ENCODE results near the gene ZFHX2. TPM values are rescaled to one million over a fixed set of nuclear protein-coding genes. Genes with fewer than 3 reads are reported as not detected.

ZFHX2 gene
- total and polyA plus RNA-seq, 2 of the 13 experiments (the other 11 are each of a cell fraction or from before 2014, with no cell fraction given): 0.17 to 0.44 TPM

- TF ChIP-seq TBX3 (IDR thresholded peaks at IDR 0.05; ENCODE audit: borderline replicate concordance) (peak; percentile 56; the same call in 1 of the 2 replicates), FIP1L1 (IDR thresholded peaks at IDR 0.05; ENCODE audit: borderline replicate concordance, insufficient read depth, low read depth, low read length) (peak; percentile 99), CEBPG (CRISPR knock-in tag; IDR thresholded peaks at IDR 0.05) (peak; percentile 63), HOXD1 (CRISPR knock-in tag; IDR thresholded peaks at IDR 0.05) (peak; percentile 85; the same call in 1 of the 2 replicates), ZNF180 (CRISPR knock-in tag; IDR thresholded peaks at IDR 0.05; ENCODE audit: borderline replicate concordance, low read depth) (peak; percentile 97), ZNF558 (CRISPR knock-in tag; IDR thresholded peaks at IDR 0.05; ENCODE audit: borderline replicate concordance) (peak; percentile 100), KAT8 (CRISPR knock-in tag; IDR thresholded peaks at IDR 0.05) (peak; percentile 99), ARID3A (IDR thresholded peaks at IDR 0.05; ENCODE audit: low read depth, low read length) (no peak; the same call in 1 of the 2 replicates), PITX1 (CRISPR knock-in tag; IDR thresholded peaks at IDR 0.05) (peak; percentile 96), GATAD2A (CRISPR knock-in tag; IDR thresholded peaks at IDR 0.05) (peak; percentile 94), ZNF563 (CRISPR knock-in tag; IDR thresholded peaks at IDR 0.05) (peak; percentile 98), TP53 (CRISPR knock-in tag; conservative IDR thresholded peaks at IDR 0.05) (peak; percentile 93), ZEB1 (IDR thresholded peaks at IDR 0.05; ENCODE audit: insufficient replicate concordance, low read depth) (no peak), ZNF572 (CRISPR knock-in tag; IDR thresholded peaks at IDR 0.05) (peak; percentile 99), ZNF749 (CRISPR knock-in tag; IDR thresholded peaks at IDR 0.05; ENCODE audit: borderline replicate concordance) (peak; percentile 91; the same call in 1 of the 2 replicates), ZNF251 (CRISPR knock-in tag; IDR thresholded peaks at IDR 0.05) (peak; percentile 87; the same call in 1 of the 2 replicates), MEIS1 (CRISPR knock-in tag; IDR thresholded peaks at IDR 0.05; ENCODE audit: borderline replicate concordance) (peak; percentile 99), ETV5 (CRISPR knock-in tag; IDR thresholded peaks at IDR 0.05; ENCODE audit: borderline replicate concordance) (peak; percentile 95), ZNF670 (CRISPR knock-in tag; IDR thresholded peaks at IDR 0.05; ENCODE audit: borderline replicate concordance) (peak; percentile 100), HHEX (CRISPR knock-in tag; IDR thresholded peaks at IDR 0.05) (no peak), ZKSCAN1 (IDR thresholded peaks at IDR 0.05; ENCODE audit: low read length) (peak; percentile 57; the same call in 1 of the 2 replicates), CBFB (CRISPR knock-in tag; IDR thresholded peaks at IDR 0.05) (peak; percentile 96), ZNF775 (CRISPR knock-in tag; IDR thresholded peaks at IDR 0.05; ENCODE audit: borderline replicate concordance) (peak; percentile 87; the same call in 1 of the 2 replicates), ZNF703 (CRISPR knock-in tag; IDR thresholded peaks at IDR 0.05; ENCODE audit: borderline replicate concordance) (no peak; the same call in 1 of the 2 replicates), ZNF567 (CRISPR knock-in tag; IDR thresholded peaks at IDR 0.05; ENCODE audit: borderline replicate concordance) (peak; percentile 99)
- TF ChIP-seq, protein P1, sequence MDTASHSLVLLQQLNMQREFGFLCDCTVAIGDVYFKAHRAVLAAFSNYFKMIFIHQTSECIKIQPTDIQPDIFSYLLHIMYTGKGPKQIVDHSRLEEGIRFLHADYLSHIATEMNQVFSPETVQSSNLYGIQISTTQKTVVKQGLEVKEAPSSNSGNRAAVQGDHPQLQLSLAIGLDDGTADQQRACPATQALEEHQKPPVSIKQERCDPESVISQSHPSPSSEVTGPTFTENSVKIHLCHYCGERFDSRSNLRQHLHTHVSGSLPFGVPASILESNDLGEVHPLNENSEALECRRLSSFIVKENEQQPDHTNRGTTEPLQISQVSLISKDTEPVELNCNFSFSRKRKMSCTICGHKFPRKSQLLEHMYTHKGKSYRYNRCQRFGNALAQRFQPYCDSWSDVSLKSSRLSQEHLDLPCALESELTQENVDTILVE (CRISPR knock-in tag; IDR thresholded peaks at IDR 0.05): peak; percentile 99
- TF ChIP-seq, protein P2, sequence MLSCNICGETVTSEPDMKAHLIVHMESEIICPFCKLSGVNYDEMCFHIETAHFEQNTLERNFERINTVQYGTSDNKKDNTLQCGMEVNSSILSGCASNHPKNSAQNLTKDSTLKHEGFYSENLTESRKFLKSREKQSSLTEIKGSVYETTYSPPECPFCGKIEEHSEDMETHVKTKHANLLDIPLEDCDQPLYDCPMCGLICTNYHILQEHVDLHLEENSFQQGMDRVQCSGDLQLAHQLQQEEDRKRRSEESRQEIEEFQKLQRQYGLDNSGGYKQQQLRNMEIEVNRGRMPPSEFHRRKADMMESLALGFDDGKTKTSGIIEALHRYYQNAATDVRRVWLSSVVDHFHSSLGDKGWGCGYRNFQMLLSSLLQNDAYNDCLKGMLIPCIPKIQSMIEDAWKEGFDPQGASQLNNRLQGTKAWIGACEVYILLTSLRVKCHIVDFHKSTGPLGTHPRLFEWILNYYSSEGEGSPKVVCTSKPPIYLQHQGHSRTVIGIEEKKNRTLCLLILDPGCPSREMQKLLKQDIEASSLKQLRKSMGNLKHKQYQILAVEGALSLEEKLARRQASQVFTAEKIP (CRISPR knock-in tag; IDR thresholded peaks at IDR 0.05; ENCODE audit: borderline replicate concordance): peak; percentile 77; the same call in 1 of the 2 replicates
Measured at GRCh38 chr14:23555882-23556699, 4.5 kb upstream of the ZFHX2 start, which contains the start of gene THTPA (continued).

Data from HepG2 (cell line).